Measurements from ENCODE around the gene MS4A10.
"Not testable (repeated sequence)": the region's sequence is repeated elsewhere in the genome, so short reads cannot be mapped to it uniquely, and the experiment has no call there.

DNA sequence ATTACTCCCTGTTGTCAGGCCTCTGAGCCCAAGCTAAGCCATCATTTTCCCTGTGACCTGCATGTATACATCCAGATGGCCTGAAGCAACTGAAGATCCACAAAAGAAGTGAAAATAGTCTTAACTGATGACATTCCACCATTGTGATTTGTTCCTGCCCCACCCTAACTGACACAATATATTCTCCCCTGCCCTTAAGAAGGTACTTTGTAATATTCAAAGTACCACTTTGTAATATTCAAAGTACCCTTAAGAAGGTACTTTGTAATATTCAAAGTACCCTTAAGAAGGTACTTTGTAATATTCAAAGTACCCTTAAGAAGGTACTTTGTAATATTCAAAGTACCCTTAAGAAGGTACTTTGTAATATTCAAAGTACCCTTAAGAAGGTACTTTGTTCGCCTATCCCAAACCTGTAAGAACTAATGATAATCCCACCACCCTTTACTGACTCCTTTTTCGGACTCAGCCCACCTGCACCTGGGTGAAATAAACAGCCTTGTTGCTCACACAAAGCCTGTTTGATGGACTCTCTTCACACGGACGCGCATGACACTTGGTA lies 38.7 kb downstream of the MS4A10 start:
- not testable (repeated sequence) for TF ChIP-seq CTCF, POLR2A (IDR thresholded peaks at IDR 0.05)

Measured in sigmoid colon (tissue), 3 donors.